Myocyte (in vitro differentiated cells): ENCODE results near the gene KIF1A. TPM values are rescaled to one million over a fixed set of nuclear protein-coding genes. Genes with fewer than 3 reads are reported as not detected.

Experiments
- DNase-seq: peaks from one replicate; pipeline ENCODE4 v3.0.0-alpha.2; 2012; ENCODE audit warnings: low read depth
- total RNA-seq: library from RNA; depleted of rRNA; stranded (reverse); fragments of >200 nt; gene quantifications from 2 replicates; pipeline ENCODE4 v1.2.3, GENCODE V29; 2014

Gene KIF1A
- total RNA-seq, 1 donor from 2014 or later: 0.16 TPM

GRCh38 chr2:240774856-240775255, 45.2 kb downstream of the KIF1A start:
- DNase-seq: no peak

- DNase-seq: no peak
Measured at GRCh38 chr2:240769096-240769495, 50.9 kb downstream of the KIF1A start.

- no peak for DNase-seq
Measured at GRCh38 chr2:240768216-240768615, 51.8 kb downstream of the KIF1A start.

DNA sequence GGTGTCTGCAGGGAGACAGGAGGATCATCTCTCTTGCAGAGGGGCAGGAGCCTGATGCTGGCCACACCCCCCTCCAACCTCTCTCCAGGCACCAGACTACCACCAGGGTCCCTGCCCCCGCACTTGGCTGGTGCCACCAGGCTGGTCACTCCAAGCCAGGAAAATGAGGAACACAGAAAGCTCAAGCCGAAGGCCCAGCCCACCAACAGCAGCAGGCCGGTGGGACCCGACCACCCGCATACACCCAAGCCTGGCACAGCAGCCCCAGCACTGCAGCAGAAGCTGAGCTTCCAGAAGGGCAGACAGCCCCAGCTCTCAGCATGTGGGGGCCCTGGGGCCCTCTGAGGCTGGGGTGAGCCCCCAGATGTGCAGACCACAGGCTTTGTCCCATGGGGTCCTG, 52.7 kb downstream of the KIF1A start:
- no peak for DNase-seq

DNA sequence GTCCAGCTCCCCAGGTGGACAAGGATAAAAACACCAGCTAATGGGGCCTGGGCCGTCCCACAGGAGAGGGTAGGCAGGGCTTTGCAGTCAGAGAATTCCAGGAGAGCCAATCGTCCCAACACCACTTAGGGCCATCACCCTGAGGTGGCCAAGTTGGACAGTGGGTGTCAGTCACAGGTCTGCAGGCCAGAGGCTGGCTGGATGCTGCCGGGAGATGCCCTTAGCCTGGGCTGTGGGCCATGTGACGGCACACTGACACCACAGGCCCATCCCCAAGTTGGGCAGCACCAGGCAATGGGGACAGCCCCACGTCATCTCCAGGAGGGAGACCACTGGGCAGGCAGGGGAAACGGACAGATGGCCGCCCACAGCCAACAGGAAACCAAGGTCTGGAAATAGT, 53.9 kb downstream of the KIF1A start:
- no peak for DNase-seq

GRCh38 chr2:240765007-240765406, 55.0 kb downstream of the KIF1A start:
- peak; percentile 9 for DNase-seq

GRCh38 chr2:240764605-240765004, 55.4 kb downstream of the KIF1A start:
- DNase-seq: peak; percentile 3

DNA sequence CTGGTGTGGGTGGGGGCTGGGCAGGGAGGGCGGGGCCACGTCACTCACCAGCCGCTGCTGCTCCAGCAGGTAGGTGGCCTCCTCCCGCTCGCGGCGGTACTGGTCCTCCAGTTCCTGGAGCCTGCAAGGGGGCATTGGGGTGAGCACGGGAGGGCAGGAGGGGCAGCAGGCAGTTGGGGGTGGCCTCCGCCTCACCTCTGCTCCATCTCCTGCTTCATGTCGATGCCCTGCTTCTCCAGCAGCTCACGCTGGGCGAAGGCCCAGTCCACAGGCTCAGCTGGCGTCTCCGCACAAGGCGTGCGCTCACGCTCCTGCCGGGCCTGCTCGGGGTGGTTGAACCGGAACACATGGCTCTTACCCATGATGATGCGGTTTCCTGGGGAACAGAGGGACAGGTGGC, 57.0 kb downstream of the KIF1A start:
- DNase-seq: no peak

DNA sequence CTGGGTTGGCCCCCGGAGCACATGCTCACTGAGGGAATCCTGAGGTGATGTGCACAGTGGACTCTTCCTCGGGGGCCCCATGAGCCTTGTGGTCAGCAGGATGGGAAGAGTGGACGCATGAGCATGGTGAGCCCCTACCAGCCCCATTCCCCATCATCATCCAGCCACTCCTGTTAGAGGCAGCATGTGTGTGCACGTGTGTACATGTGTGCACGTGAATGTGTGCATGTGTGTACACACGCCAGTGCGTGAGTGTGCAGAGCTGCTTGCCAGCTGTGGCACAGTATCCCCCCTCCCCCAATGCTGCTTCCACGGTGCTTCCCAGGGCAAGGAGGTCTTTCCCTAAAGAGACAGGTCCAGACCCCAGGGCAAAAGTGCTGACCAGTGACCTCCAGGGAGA, 57.8 kb downstream of the KIF1A start:
- no peak for DNase-seq

- DNase-seq: no peak
Measured at GRCh38 chr2:240760576-240761246, 59.3 kb downstream of the KIF1A start.

DNA sequence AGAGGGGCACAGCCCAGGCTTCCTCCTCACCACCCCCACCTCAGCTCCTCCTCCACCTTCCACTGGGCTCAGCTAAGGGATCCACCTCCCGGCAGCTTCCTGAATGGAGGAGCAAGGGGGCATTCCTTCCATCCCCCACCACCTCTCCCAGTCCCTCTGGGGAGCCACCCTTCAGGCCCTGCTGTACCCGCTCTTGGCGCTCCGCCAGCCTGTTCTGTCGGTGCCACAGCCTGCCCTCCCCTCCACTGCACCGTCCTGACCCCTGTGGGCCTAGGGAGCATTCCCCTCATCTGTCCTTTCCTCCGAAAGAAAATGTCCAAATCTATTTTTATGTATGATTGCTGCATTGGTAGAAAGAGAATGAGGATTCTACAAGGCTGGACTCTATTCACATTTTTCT, 59.9 kb downstream of the KIF1A start:
- DNase-seq: no peak

- DNase-seq: no peak
Measured at GRCh38 chr2:240759459-240759858, 60.6 kb downstream of the KIF1A start.

- no peak for DNase-seq
Measured at GRCh38 chr2:240757086-240757614, 62.9 kb downstream of the KIF1A start.

DNA sequence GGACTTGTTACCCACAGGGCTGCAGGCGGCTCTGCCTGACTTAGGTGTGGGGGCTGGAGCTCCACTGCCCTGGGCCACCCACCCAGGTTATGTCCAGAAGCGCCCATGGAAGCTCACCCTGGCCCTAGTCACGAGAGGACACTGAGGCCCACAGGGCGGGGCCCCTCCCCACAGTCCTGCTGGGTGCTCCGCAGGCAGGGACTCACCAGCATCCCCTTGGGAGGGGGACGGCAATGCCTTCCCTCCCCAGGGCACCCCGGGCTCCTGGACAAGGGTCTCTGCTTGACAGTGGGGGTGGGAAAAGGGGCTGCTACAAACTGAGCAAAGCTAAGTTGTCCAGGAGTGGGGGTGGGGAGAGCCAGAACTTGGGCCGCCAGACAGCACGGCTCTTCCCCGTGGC, 67.8 kb downstream of the KIF1A start:
- DNase-seq: no peak

- DNase-seq: no peak
Measured at GRCh38 chr2:240750409-240750808, 69.6 kb downstream of the KIF1A start.

- no peak for DNase-seq
Measured at GRCh38 chr2:240749516-240749915, 70.5 kb downstream of the KIF1A start.

GRCh38 chr2:240747256-240747655, 72.8 kb downstream of the KIF1A start:
- DNase-seq: no peak

DNA sequence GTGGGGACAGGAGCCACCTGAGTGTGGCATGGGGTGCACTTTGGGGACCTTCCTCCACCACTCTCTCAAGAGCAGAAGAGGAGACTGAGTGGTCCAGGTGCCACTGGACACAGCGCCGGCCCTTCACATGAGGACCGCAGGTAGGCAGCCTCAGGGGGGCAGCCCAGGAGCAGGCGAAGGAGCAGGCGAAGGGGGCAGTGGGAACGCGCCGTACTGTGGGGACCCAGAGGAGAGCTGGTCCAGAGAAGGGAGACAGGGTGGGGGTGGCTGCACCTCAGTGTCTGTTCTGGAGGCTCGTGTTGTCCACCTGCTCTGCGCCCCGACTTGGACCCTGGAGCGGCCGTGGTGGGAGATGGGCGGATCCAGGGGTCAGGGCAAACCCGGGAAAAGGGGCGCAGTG, 73.3 kb downstream of the KIF1A start:
- DNase-seq: no peak

DNA sequence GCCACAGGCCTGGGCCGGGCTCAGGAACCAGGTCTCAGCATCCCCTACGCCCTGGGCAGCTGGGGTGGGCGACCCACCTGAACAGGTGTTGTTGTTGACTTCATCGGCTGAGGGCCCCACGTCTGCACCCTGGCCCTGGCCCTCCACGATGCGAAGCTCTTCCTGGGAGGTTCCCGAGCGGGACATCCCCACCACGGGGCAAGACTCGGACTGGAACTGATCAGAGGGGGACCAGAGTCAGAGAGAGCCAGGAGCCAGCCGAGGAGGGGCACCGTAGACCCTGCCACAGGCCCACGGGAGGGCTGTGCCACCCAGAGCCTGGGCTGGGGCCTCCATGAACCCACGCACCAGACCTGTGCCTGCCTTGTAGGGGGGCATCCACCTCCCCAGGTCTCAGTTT, 74.1 kb downstream of the KIF1A start:
- no peak for DNase-seq

- DNase-seq: no peak
Measured at GRCh38 chr2:240745456-240745855, 74.6 kb downstream of the KIF1A start.

DNA sequence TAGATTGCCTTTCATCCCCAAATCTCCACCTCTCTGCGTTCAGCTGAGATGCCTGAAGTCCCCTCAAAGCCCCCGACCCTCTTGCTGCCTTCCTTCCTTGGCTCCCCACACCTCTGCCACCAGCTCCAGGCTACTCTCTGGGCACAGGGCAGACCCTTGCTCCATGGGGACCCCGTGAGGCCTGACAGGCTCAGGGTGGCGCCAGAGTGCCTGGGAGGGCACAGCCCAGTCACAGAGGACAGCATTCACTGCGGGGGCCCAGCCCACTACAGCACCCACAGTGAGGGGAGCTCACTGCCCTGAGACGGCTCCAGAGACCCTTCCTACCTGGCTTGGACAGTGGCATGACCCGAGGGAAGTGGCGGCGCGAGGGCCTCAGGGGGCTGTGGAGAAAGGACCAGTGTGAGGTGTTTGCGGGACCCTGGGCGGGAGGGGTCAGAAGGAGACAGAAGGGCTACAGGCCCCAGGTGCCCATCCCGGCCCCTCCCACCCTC, 77.4 kb downstream of the KIF1A start:
- no peak for DNase-seq

DNA sequence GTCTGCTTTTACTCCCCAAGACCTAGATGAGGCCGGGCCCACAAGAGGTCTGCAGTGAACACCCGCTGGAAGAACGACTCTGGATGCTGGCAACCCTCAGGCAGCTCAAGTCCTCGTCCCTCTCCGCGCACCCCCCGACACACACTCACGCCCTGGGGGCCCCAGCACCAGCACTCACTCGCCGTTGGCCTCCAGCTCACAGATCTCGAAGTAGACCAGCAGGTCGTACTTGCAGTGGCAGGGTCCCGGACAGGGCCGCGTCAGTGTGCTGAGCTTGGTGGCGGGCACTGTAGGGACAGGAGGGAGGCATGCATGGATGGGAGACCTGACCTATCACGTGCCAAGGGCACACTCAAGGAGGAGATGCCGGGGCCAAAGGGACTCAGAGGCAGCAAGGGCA, 78.9 kb downstream of the KIF1A start:
- no peak for DNase-seq

GRCh38 chr2:240739797-240740196, 80.2 kb downstream of the KIF1A start:
- DNase-seq: no peak
